ENCODE results near the gene TEX2.
A peak's percentile ranks its signal among the peaks of the same experiment; 100 is the strongest.
"Not testable (repeated sequence)": the region's sequence is repeated elsewhere in the genome, so short reads cannot be mapped to it uniquely, and the experiment has no call there.

The TEX2 gene

GRCh38 chr17:64145375-64145750, 117.7 kb downstream of the TEX2 start:
- DNase-seq (ENCODE audit: low read depth, low spot score): no peak

GRCh38 chr17:64139542-64139941, 123.5 kb downstream of the TEX2 start:
- DNase-seq (ENCODE audit: low read depth, low spot score): no peak

- DNase-seq (ENCODE audit: low read depth, low spot score): no peak
Observed at GRCh38 chr17:64138441-64138840, 124.6 kb downstream of the TEX2 start.

- DNase-seq (ENCODE audit: low read depth, low spot score): no peak
Observed at GRCh38 chr17:64135000-64135399, 128.1 kb downstream of the TEX2 start.

- no peak for DNase-seq (ENCODE audit: low read depth, low spot score)
Observed at GRCh38 chr17:64134216-64134970, 128.7 kb downstream of the TEX2 start.

GRCh38 chr17:64133546-64134215, 129.4 kb downstream of the TEX2 start:
- peak; percentile 78 for DNase-seq (ENCODE audit: low read depth, low spot score)

GRCh38 chr17:64131606-64132270, 131.3 kb downstream of the TEX2 start:
- DNase-seq (ENCODE audit: low read depth, low spot score): no peak

GRCh38 chr17:64130559-64131001, 132.5 kb downstream of the TEX2 start:
- DNase-seq (ENCODE audit: low read depth, low spot score): no peak

GRCh38 chr17:64129765-64130558, 133.1 kb downstream of the TEX2 start, which contains the start of gene ERN1:
TSS of gene ERN1 (minus strand) at chr17:64130144. CDS start at chr17:64130029, 115 bp downstream.
- DNase-seq (ENCODE audit: low read depth, low spot score): peak; percentile 98

- DNase-seq (ENCODE audit: low read depth, low spot score): no peak
Observed at GRCh38 chr17:64129515-64129764, 133.6 kb downstream of the TEX2 start.

GRCh38 chr17:64128787-64129514, 134.1 kb downstream of the TEX2 start:
- peak; percentile 60 for DNase-seq (ENCODE audit: low read depth, low spot score)

- DNase-seq (ENCODE audit: low read depth, low spot score): no peak
Observed at GRCh38 chr17:64126918-64127317, 136.1 kb downstream of the TEX2 start.

- no peak for DNase-seq (ENCODE audit: low read depth, low spot score)
Observed at GRCh38 chr17:64125937-64126336, 137.1 kb downstream of the TEX2 start.

GRCh38 chr17:64124609-64125008, 138.5 kb downstream of the TEX2 start:
- DNase-seq (ENCODE audit: low read depth, low spot score): no peak

- no peak for DNase-seq (ENCODE audit: low read depth, low spot score)
Observed at GRCh38 chr17:64123114-64123513, 139.9 kb downstream of the TEX2 start.

- not testable (repeated sequence) for DNase-seq (ENCODE audit: low read depth, low spot score)
Observed at GRCh38 chr17:64120972-64121786, 141.9 kb downstream of the TEX2 start.

GRCh38 chr17:64120159-64120810, 142.8 kb downstream of the TEX2 start:
- no peak for DNase-seq (ENCODE audit: low read depth, low spot score)

GRCh38 chr17:64117981-64118979, 144.8 kb downstream of the TEX2 start:
- peak; percentile 38 for DNase-seq (ENCODE audit: low read depth, low spot score)

Measured in astrocyte of the hippocampus (primary cell).